IMR-90 (cell line): Measurements from ENCODE around the gene JAKMIP1. TPM values are rescaled to one million over a fixed set of nuclear protein-coding genes. Genes with fewer than 3 reads are reported as not detected.

Experiments
- ATAC-seq: fragments of 200-7000 bp; cut with Tn5 transposase; 2 replicates; pipeline ENCODE4 v1.9.1; 2020; ENCODE audit warnings: low read depth, mild to moderate bottlenecking, moderate library complexity
- BruUV-seq: library from RNA; stranded (reverse); fragments of 400-500 nt; replicated peaks from 2 replicates; lab custom pipeline; 2021; lab: Mats Ljungman, UMichigan
- CTCF ChIA-PET: fragments of 300-600 bp; formaldehyde crosslinking; extraction: SDS; loops from one replicate; lab custom pipeline; 2021; ENCODE audit warnings: antibody characterized with exemption; lab: Yijun Ruan, JAX
- POLR2A ChIA-PET: fragments of 300-600 bp; sonication (Branson Sonifier 250); formaldehyde crosslinking; loops from one replicate; lab custom pipeline; 2022; ENCODE audit warnings: antibody characterized with exemption; ENCODE audit not compliant: unreplicated experiment; lab: Charles Lee
- DNase-seq: peaks from one replicate; pipeline ENCODE4 v3.0.0; 2013
- H2AFZ ChIP-seq: replicated peaks from 2 replicates; pipeline ENCODE3; 2013; ENCODE audit warnings: low read length, mild to moderate bottlenecking; ENCODE audit not compliant: poor library complexity
- H2AK5ac ChIP-seq: 2 replicates; pipeline ENCODE4 v1.6.1; 2013; ENCODE audit warnings: low read depth, low read length, inconsistent platforms
- H2AK9ac ChIP-seq: replicated peaks from 2 replicates; pipeline ENCODE3; 2013; ENCODE audit warnings: mild to moderate bottlenecking, low read depth, low read length, moderate library complexity; ENCODE audit not compliant: poor library complexity
- H2BK120ac ChIP-seq: 2 replicates; pipeline ENCODE4 v1.6.1; 2013; ENCODE audit warnings: low read depth, low read length, inconsistent platforms
- H2BK15ac ChIP-seq: 3 replicates; pipeline ENCODE4 v1.6.1; 2013; ENCODE audit warnings: low read depth, low read length, inconsistent platforms
- H2BK20ac ChIP-seq: 2 replicates; pipeline ENCODE4 v1.6.1; 2013; ENCODE audit warnings: low read depth, mild to moderate bottlenecking, inconsistent platforms, low read length, moderate library complexity
- H2BK5ac ChIP-seq: 2 replicates; pipeline ENCODE4 v1.6.1; 2013; ENCODE audit warnings: mild to moderate bottlenecking, low read depth, low read length, inconsistent platforms; ENCODE audit not compliant: poor library complexity, severe bottlenecking
- H3K14ac ChIP-seq: replicated peaks from 2 replicates; pipeline ENCODE4 v1.6.1; 2013; ENCODE audit warnings: low read depth, low read length, inconsistent platforms
- H3K18ac ChIP-seq: 2 replicates; pipeline ENCODE4 v1.6.1; 2013; ENCODE audit warnings: low read depth, low read length, control low read depth
- H3K23ac ChIP-seq: 2 replicates; pipeline ENCODE4 v1.6.1; 2013; ENCODE audit warnings: low read depth, low read length, inconsistent platforms
- H3K27ac ChIP-seq: 2 replicates; pipeline ENCODE4 v1.5.1; 2013; ENCODE audit warnings: mild to moderate bottlenecking, control low read depth, low read length; ENCODE audit not compliant: insufficient read depth
- H3K27me3 ChIP-seq: 2 replicates; pipeline ENCODE4 v1.6.1; 2013; ENCODE audit warnings: low read length; ENCODE audit not compliant: control insufficient read depth, insufficient read depth
- H3K36me3 ChIP-seq: 2 replicates; pipeline ENCODE4 v1.6.1; 2013; ENCODE audit warnings: low read length, mixed read lengths; ENCODE audit not compliant: control insufficient read depth, insufficient read depth
- H3K4ac ChIP-seq: 2 replicates; pipeline ENCODE4 v1.6.1; 2013; ENCODE audit warnings: low read depth, low read length, inconsistent platforms
- H3K4me1 ChIP-seq: 2 replicates; pipeline ENCODE4 v1.6.1; 2013; ENCODE audit warnings: low read length, mixed read lengths; ENCODE audit not compliant: control insufficient read depth, insufficient read depth
- H3K4me2 ChIP-seq: 2 replicates; pipeline ENCODE4 v1.6.1; 2013; ENCODE audit warnings: low read depth, mild to moderate bottlenecking, control low read depth, low read length, moderate library complexity
- H3K4me3 ChIP-seq: 2 replicates; pipeline ENCODE4 v1.5.1; 2013; ENCODE audit warnings: low read depth, mild to moderate bottlenecking, control low read depth, low read length, moderate library complexity; ENCODE audit not compliant: insufficient read depth
- H3K56ac ChIP-seq: 2 replicates; pipeline ENCODE4 v1.6.1; 2013; ENCODE audit warnings: low read length, inconsistent platforms; ENCODE audit not compliant: insufficient read depth; ENCODE audit errors: extremely low read depth
- H3K79me1 ChIP-seq, 2 experiments: 2 replicates each; pipeline ENCODE4 v1.6.1; 2013; ENCODE audit warnings: low read length in 2 of 2, inconsistent platforms in 1 of 2, low read depth in 1 of 2
- H3K9ac ChIP-seq: 2 replicates; pipeline ENCODE4 v1.6.1; 2013; ENCODE audit warnings: low read depth, low read length, control low read depth
- H3K9me1 ChIP-seq: 2 replicates; pipeline ENCODE4 v1.6.1; 2013; ENCODE audit warnings: low read length, inconsistent platforms; ENCODE audit not compliant: insufficient read depth
- H3K9me3 ChIP-seq: 2 replicates; pipeline ENCODE4 v1.6.1; 2013; ENCODE audit warnings: low read length; ENCODE audit not compliant: control insufficient read depth, insufficient read depth
- H4K20me1 ChIP-seq: 2 replicates; pipeline ENCODE4 v1.6.1; 2013; ENCODE audit warnings: low read length, inconsistent platforms; ENCODE audit not compliant: insufficient read depth
- H4K5ac ChIP-seq: 2 replicates; pipeline ENCODE4 v1.6.1; 2013; ENCODE audit warnings: mild to moderate bottlenecking, low read depth, low read length, control low read depth
- H4K8ac ChIP-seq, 2 experiments: 2 replicates each; pipeline ENCODE4 v1.6.1; 2013; ENCODE audit warnings: low read depth in 2 of 2, low read length in 2 of 2, control low read depth in 1 of 2, inconsistent platforms in 1 of 2
- H4K91ac ChIP-seq: 2 replicates; pipeline ENCODE4 v1.6.1; 2013; ENCODE audit warnings: low read depth, low read length, inconsistent platforms; ENCODE audit not compliant: insufficient read depth
- MAZ ChIP-seq: IDR thresholded peaks from 2 replicates; pipeline ENCODE4 v1.6.1; 2012; ENCODE audit warnings: low read depth, mild to moderate bottlenecking, low read length, improper control_type of control experiment, moderate library complexity, borderline replicate concordance
- WGBS, 2 experiments: methylation state at CpG; one replicate each; pipeline versions ENCODE4 v1.1.5 to v1.1.7; 2013; ENCODE audit warnings: missing lambda C conversion rate in 2 of 2; ENCODE audit not compliant: insufficient read length in 1 of 2; ENCODE audit errors: extremely low coverage in 2 of 2; 5-methylcytosine and 5-hydroxymethylcytosine counted together
- dilution Hi-C: fragments of 300-500 bp; cut with HindIII; formaldehyde crosslinking; loops from one replicate; pipeline ENCODE4 v1.14.3; 2018; ENCODE audit warnings: low sequenced_read_pairs; ENCODE audit not compliant: unreplicated experiment
- in situ Hi-C: fragments of 300-500 bp; cut with MboI; formaldehyde crosslinking; loops from 3 replicates; pipeline ENCODE4 v1.14.3; 2019; ENCODE audit warnings: low sequenced_read_pairs, inconsistent platforms, mixed read lengths
- intact Hi-C: fragments of 100-400 bp; cut with micrococcal nuclease; formaldehyde crosslinking; loops from 2 replicates; pipeline ENCODE4 v1.10.0; 2022
- polyA plus RNA-seq, 3 experiments: library from polyadenylated mRNA; depleted of rRNA; stranded (reverse); fragments of >200 nt; gene quantifications; 2 replicates each; pipeline ENCODE4 v1.2.3, GENCODE V29; 2012; ENCODE audit warnings: low replicate concordance in 1 of 3
- total RNA-seq: library from RNA; depleted of rRNA; stranded (reverse); fragments of >200 nt; gene quantifications from 2 replicates; pipeline ENCODE4 v1.2.3, GENCODE V29; 2012

JAKMIP1 gene
- total and polyA plus RNA-seq, 2 of the 4 experiments (the other 2 are of a cell fraction), result not detected

DNA sequence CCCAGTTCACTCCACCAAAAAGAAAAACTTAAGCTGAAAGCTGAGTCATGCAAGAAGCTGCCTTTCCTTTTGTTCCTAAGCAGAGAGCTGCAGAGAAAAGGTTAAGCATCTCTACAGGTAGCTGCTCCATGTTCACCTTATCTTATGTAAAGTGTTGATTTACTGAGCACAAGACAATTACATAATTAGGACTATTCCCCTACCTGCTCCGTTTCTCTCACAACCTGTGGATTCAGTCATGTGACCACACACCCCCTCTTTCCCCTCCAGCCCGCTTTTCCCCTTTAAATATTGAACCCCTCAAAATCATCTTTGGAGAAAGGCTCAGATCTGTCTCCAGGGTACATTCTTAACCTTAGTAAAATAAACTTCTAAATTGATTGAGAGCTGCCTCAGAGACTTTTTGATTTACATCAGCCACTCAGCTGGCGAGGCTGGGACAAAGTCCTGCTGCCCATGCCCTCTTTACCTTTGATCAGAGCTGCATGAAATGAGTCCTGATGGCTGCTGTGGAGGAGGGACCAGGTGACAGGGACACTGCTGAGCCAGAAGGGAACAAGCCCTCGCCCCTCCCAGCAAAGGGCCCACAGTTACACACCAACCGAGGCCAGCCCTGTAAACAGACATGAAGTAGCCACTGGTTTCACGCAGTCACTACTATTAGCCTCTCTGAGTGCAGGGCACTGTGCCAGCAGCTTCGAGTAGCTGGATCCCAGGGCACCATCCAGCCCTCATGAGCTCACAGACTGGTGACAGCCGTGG is 128.2 kb downstream of the JAKMIP1 start:
- Histone ChIP-seq H4K8ac (no peak overlapping the region), H2AFZ (no peak overlapping the region), H3K4me1 (no peaks in the 10 kb centered on the region), H3K27me3 (no peaks in the 10 kb centered on the region), H3K4me3 (no peak overlapping the region), H3K36me3 (no peaks in the 10 kb centered on the region), H2BK5ac (no peak overlapping the region), H3K18ac (no peak overlapping the region), H3K9ac (no peak overlapping the region), H4K91ac (no peak overlapping the region), H3K9me3 (peaks cover 2% of the 10 kb centered on the region; the same call in 1 of the 2 replicates), H3K79me1 (no peaks in the 10 kb centered on the region), H3K56ac (no peak overlapping the region), H2AK5ac (no peak overlapping the region), H2AK9ac (no peak overlapping the region), H4K20me1 (no peaks in the 10 kb centered on the region), H3K27ac (no peak overlapping the region), H2BK20ac (no peak overlapping the region), H4K5ac (no peak overlapping the region), H3K4ac (no peak overlapping the region), H3K23ac (no peak overlapping the region), H3K9me1 (no peaks in the 10 kb centered on the region), H3K4me2 (no peak overlapping the region), H3K14ac (no peak overlapping the region), H2BK15ac (no peak overlapping the region), H2BK120ac (no peak overlapping the region)
- in situ Hi-C loops (no loop called here), dilution Hi-C loops (no loop called here), intact Hi-C loops (no loop called here)
- POLR2A ChIA-PET, result no interaction called here
- CTCF ChIA-PET, result no interaction called here
- no TSS peak for BruUV-seq
- TF ChIP-seq MAZ, result no peak
- 18% methylated on average over 2 of the region's 8 CpGs; no CpG with 5 or more reads in 1 of the 2 experiments for WGBS, 2 experiments
- DNase-seq, result no peak
- ATAC-seq, result no peak
